ENCODE data around the gene CORO7. TPM values are rescaled to one million over a fixed set of nuclear protein-coding genes. Genes with fewer than 3 reads are reported as not detected.
"Not testable (repeated sequence)": the region's sequence is repeated elsewhere in the genome, so short reads cannot be mapped to it uniquely, and the experiment has no call there.

Gene CORO7
- polyA plus RNA-seq, 3 donors from 2014 or later = 37.6 to 112 (median 37.8) TPM

DNA sequence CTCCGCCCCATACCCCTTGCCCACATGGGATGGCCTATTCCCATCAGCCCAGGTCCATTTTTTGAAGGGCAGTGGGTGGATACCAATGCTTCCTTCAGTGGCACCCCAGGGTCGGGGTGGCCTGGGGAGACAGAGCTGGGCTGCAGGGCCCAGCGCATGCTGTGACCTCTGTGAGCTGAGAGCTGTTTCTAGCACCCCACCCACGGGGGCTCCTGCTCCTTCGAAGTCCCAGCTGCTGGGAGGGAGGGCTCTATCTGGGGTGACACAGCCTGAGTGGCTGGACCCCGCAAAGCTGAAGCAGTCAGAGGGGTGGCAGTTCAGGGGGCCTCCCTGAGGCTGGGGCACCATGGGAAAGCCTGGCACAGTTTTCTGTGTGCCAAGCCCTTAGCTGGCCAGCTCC lies 76.0 kb downstream of the CORO7 start:
- no peak overlapping the region for H3K4me3 Mint-ChIP-seq
- H3K4me1 Mint-ChIP-seq = peaks cover 9 to 14% of the 10 kb centered on the region in 2 donors
- no peaks in the 10 kb centered on the region for H3K9me3 Mint-ChIP-seq
- DNase-seq = no peak
- no peak overlapping the region for H3K27ac Mint-ChIP-seq
- H3K27me3 Mint-ChIP-seq (ENCODE audit: low read depth in 3 of 3) = peaks cover 0 to 2% (median 0%) of the 10 kb centered on the region in 3 donors
- H3K36me3 Mint-ChIP-seq = no peaks in the 10 kb centered on the region

DNA sequence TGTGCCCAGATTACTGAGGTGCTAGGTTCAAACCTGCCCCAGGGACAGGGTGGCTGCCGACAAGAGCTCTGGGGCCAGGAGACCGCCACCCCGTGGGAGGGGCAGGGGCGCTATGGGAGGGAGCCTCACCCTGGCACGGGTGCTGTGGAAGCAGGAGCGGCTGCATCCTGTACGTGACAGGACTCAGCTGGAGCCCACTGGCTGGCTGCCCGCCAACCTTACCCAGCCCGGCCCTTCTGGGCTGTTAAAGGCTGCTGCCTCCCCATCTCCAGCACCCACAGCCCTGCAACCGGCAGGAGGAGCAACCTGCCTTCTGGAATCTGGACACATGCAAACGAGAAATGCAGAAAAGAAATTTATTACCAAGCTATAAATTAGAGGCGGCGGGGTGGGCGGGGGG lies 76.5 kb downstream of the CORO7 start:
- no peak for DNase-seq
- no peaks in the 10 kb centered on the region for H3K36me3 Mint-ChIP-seq
- peaks cover 4 to 9% of the 10 kb centered on the region in 2 donors for H3K4me1 Mint-ChIP-seq
- H3K9me3 Mint-ChIP-seq = no peaks in the 10 kb centered on the region
- no peak overlapping the region for H3K27ac Mint-ChIP-seq
- H3K27me3 Mint-ChIP-seq (ENCODE audit: low read depth in 3 of 3) = peaks cover 0 to 2% (median 0%) of the 10 kb centered on the region in 3 donors
- no peak overlapping the region for H3K4me3 Mint-ChIP-seq

DNA sequence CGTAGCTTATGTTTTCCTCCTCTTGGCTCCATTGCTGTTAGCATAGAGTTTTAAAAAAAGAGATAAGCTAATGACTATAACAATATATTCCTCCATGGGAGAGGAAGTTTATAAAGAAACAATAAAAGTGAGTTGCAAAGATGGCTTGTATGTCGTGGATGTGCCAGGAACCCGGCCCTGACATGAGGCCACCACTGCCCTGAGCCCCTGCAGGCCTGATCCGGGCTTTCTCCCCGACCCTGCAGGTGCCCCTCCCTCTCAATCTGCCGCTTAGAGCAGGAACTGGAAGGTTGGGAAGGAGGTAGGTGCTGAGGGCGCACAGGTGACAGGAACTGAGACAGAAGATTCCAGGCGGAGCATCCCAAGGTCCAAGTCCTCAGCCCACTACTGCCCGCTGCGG lies 76.9 kb downstream of the CORO7 start:
- DNase-seq = no peak
- Mint-ChIP-seq H3K9me3 (no peaks in the 10 kb centered on the region), H3K4me3 (no peak overlapping the region), H3K27me3 (ENCODE audit: low read depth in 3 of 3) (peaks cover 0 to 2% (median 0%) of the 10 kb centered on the region in 3 donors), H3K27ac (no peak overlapping the region), H3K36me3 (no peaks in the 10 kb centered on the region), H3K4me1 (peaks cover 2 to 6% of the 10 kb centered on the region in 2 donors)

DNA sequence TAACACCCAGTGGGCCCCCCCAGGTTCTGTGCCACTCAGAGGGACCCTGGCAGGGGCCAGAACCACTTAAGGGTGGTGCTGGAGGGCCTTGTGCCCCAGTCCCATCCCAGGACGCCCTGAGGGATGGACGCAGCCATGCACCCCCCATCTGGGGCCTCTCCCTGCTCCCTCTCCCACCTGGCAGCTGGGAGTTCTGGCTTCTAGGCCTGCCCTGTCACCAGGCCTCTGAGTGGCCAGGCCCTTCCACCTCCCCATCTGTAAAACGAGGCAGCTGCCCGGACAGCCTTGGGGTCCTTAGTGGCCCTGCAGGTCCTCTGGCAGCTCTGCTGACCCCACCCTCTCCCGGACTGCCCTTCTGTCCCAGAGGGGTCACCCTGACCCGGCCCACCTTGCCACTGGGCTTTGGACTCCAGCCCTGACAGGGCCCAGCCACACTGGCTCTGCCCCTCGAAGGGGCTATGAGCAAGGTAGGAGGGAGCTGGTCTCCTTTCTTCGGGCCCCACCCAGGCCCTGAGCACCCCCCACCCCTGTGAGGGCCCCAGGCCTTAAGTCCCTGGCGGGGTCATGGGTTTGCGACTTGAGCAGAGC lies 77.6 kb downstream of the CORO7 start:
- Mint-ChIP-seq H3K27ac (no peak overlapping the region), H3K9me3 (no peaks in the 10 kb centered on the region)

DNA sequence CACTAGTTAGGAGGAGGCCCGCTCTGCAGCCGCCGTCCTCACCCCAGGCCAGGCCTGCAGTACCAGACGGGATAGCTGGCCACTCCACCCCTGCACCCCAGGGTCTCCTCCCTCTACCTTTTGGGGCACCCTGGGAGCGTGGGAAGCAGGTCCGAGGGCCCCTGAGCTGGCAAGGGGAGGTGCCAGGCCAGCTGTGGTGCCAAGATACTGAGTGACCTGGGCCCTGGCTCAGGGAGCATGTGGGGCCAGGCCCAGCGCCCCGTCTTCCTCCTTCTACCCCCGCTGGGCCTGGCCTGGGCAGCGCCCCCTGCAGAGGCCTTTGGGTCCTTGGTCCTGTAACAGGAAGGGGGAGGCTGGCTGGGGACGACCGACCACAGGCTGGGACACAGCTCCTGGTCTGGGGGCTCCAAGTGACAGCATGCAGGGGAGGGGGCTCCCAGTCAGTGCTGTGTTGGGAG lies 78.2 kb downstream of the CORO7 start:
- Mint-ChIP-seq H3K27me3 (ENCODE audit: low read depth in 3 of 3) (peaks cover 0 to 2% (median 0%) of the 10 kb centered on the region in 3 donors), H3K27ac (no peak overlapping the region), H3K4me3 (no peak overlapping the region), H3K4me1 (no peaks in the 10 kb centered on the region), H3K9me3 (no peaks in the 10 kb centered on the region), H3K36me3 (no peaks in the 10 kb centered on the region)
- DNase-seq = no peak

More for the DNA sequence above, 77.6 kb downstream of the CORO7 start:
- peaks cover 0 to 2% (median 0%) of the 10 kb centered on the region in 3 donors for H3K27me3 Mint-ChIP-seq (ENCODE audit: low read depth in 3 of 3)
- H3K4me3 Mint-ChIP-seq = no peak overlapping the region
- no peak for DNase-seq
- no peaks in the 10 kb centered on the region for H3K36me3 Mint-ChIP-seq
- H3K4me1 Mint-ChIP-seq = peaks cover 2 to 5% of the 10 kb centered on the region in 2 donors

DNA sequence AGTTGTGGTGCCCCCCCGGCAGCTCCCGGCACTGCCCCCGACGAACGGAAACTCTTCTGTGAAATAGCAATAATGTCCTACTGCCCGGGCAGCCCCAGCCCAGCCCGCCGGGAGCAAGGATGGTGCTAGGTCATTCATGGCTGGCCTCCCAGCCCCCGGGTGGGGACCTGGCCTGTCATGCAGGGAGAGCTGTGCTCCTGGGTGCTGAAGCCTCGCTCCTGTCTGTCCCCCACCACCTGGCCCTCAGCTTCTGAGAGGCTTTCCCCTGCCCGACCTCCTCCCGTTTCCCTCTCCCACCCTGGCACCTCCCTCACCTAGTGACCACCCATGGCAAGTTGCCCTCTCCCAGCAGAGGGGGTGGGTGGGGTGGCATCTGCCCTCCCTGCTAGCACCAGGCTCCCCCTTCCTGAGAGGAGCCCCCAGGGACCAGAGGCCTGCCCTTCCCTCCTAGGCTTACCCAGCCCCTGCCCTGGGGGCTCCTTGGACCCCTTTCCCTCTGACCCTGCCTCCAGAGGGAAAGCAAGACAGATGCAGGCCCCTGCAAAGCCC lies 78.8 kb downstream of the CORO7 start:
- DNase-seq = no peak
- Mint-ChIP-seq H3K4me3 (no peak overlapping the region), H3K27me3 (ENCODE audit: low read depth in 3 of 3) (peaks cover 0 to 2% (median 0%) of the 10 kb centered on the region in 3 donors), H3K9me3 (no peaks in the 10 kb centered on the region), H3K27ac (no peak overlapping the region), H3K4me1 (no peaks in the 10 kb centered on the region), H3K36me3 (no peaks in the 10 kb centered on the region)

DNA sequence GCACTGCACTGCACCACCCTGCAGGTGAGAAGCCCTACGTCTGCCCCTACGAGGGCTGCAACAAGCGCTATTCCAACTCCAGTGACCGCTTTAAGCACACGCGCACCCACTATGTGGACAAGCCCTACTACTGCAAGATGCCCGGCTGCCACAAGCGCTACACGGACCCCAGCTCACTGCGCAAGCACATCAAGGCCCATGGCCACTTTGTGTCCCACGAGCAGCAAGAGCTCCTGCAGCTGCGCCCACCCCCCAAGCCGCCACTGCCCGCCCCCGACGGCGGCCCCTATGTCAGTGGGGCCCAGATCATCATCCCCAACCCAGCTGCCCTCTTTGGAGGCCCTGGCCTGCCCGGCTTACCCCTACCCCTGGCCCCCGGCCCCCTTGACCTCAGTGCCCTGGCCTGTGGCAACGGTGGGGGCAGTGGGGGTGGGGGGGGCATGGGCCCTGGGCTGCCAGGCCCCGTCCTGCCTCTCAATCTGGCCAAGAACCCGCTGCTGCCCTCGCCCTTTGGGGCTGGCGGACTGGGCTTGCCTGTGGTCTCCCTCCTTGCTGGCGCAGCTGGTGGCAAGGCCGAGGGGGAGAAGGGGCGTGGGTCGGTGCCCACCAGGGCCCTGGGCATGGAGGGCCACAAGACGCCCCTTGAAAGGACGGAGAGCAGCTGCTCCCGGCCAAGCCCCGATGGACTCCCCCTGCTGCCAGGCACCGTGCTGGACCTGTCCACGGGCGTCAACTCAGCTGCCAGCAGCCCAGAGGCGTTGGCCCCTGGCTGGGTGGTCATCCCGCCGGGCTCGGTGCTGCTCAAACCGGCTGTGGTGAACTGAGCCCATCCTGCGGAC lies 79.5 kb downstream of the CORO7 start:
- no peak for DNase-seq
- no peaks in the 10 kb centered on the region for H3K4me1 Mint-ChIP-seq
- no peak overlapping the region for H3K27ac Mint-ChIP-seq
- no peaks in the 10 kb centered on the region for H3K9me3 Mint-ChIP-seq
- H3K4me3 Mint-ChIP-seq = no peak overlapping the region
- peaks cover 0 to 2% (median 0%) of the 10 kb centered on the region in 3 donors for H3K27me3 Mint-ChIP-seq (ENCODE audit: low read depth in 3 of 3)
- H3K36me3 Mint-ChIP-seq = no peaks in the 10 kb centered on the region

DNA sequence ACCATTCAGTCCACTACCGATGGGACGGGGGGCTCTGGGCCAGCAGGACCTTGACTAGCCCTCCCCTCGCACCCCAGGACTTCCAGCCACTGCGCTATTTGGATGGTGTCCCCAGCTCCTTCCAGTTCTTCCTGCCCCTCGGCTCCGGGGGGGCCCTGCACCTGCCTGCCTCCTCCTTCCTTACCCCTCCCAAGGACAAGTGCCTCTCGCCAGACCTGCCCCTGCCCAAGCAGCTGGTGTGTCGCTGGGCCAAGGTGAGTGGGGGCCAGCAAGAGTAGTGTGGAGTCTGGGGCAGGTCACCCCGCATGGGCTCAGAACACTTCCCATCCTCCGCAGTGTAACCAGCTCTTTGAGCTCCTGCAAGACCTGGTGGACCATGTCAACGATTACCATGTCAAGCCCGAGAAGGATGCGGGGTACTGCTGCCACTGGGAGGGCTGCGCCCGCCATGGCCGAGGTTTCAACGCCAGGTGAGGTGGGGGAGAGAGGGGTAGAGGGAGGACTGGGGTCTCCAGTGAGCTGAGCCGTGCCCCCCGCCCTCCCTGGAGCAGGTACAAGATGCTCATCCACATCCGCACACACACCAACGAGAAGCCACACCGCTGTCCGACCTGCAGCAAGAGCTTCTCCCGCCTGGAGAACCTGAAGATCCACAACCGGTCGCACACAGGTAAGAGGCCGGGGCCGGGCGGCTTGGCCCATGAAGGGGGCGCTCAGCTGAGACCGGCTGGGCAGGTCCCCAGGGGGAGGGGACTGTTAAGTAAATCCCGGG lies 81.5 kb downstream of the CORO7 start:
- H3K9me3 Mint-ChIP-seq = no peaks in the 10 kb centered on the region
- H3K36me3 Mint-ChIP-seq = no peaks in the 10 kb centered on the region
- no peak for DNase-seq
- no peak overlapping the region for H3K4me3 Mint-ChIP-seq
- peaks cover 0 to 2% (median 0%) of the 10 kb centered on the region in 3 donors for H3K27me3 Mint-ChIP-seq (ENCODE audit: low read depth in 3 of 3)
- H3K4me1 Mint-ChIP-seq = no peaks in the 10 kb centered on the region
- no peak overlapping the region for H3K27ac Mint-ChIP-seq

DNA sequence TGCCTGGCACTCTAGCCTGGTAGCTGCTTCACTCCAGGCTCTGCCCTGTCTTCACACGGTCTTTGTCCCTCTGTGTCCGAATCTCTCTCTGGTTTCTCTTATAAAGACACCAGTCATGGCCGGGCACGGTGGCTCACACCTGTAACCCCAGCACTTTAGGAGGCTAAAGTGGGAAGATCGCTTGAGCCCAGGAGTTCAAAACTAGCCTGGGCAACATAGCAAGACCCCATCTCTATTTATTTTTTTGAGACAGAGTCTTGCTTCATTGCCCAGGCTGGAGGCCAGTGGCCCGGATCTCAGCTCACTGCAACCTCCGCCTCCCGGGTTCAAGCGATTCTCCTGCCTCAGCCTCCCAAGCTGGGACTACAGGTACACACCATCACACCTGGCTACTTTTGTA lies 82.7 kb downstream of the CORO7 start:
- not testable (repeated sequence) for DNase-seq; H3K4me1 Mint-ChIP-seq; H3K27me3 Mint-ChIP-seq (ENCODE audit: low read depth in 3 of 3); H3K9me3 Mint-ChIP-seq; H3K36me3 Mint-ChIP-seq; H3K4me3 Mint-ChIP-seq
- peak overlapping the region in 1 of 6 donors; percentile 56 for H3K27ac Mint-ChIP-seq

DNA sequence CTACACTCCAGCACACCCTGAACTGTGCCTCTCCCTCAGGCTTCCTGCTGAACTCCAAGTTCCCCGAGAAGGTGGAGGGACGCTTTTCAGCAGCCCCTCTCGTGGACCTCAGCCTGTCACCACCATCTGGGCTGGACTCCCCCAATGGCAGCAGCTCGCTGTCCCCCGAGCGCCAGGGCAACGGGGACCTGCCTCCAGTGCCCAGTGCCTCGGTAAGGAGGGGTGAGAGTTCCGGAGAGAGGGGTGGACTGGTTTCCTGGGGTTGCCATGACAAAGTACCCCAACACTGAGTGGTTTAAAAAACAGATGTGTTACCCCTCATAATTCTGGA lies 83.1 kb downstream of the CORO7 start:
- H3K36me3 Mint-ChIP-seq = no peaks in the 10 kb centered on the region
- H3K4me3 Mint-ChIP-seq = no peak overlapping the region

DNA sequence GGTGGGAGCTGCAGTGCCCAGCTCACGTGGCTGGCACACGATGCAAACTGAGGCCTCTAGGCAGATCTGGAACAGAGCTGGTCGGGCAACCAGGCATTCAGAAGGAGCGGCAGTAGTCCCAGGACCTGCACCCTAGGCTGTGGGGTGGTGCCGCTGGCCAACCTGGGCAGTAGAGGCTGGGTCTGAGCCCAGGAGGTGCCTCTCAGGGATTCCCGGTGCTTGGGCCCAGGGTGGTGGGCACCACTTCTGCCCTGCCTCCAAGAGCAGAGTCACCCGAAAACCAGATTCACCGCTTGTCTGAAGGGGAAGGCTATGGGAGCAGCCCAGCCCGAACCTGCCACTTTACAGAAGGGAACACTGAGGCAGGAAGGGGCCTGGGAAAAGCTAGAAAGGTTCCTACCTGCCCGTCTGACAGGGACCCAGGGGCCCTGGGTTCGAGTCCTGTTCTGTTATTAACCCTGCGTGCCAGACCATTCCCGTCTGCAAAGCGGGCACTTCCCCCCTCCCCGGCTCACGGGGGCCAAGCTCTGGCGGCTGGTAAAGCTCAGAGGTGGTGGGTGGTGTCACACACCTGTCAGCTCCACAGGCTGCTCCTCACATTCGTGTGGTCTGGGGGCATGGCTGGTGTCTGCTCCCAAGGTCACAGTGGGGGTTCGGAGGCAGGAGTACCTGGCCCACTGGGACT lies 83.6 kb downstream of the CORO7 start:
- Mint-ChIP-seq H3K4me3 (no peak overlapping the region), H3K27me3 (ENCODE audit: low read depth in 3 of 3) (no peaks in the 10 kb centered on the region), H3K9me3 (no peaks in the 10 kb centered on the region), H3K4me1 (peaks cover 0 to 4% of the 10 kb centered on the region in 2 donors), H3K27ac (no peak overlapping the region), H3K36me3 (no peaks in the 10 kb centered on the region)
- no peak for DNase-seq

More for the DNA sequence above, 83.1 kb downstream of the CORO7 start:
- H3K27ac Mint-ChIP-seq = no peak overlapping the region
- H3K9me3 Mint-ChIP-seq = no peaks in the 10 kb centered on the region
- H3K4me1 Mint-ChIP-seq = peaks cover 0 to 4% of the 10 kb centered on the region in 2 donors
- DNase-seq = no peak
- H3K27me3 Mint-ChIP-seq (ENCODE audit: low read depth in 3 of 3) = no peaks in the 10 kb centered on the region

DNA sequence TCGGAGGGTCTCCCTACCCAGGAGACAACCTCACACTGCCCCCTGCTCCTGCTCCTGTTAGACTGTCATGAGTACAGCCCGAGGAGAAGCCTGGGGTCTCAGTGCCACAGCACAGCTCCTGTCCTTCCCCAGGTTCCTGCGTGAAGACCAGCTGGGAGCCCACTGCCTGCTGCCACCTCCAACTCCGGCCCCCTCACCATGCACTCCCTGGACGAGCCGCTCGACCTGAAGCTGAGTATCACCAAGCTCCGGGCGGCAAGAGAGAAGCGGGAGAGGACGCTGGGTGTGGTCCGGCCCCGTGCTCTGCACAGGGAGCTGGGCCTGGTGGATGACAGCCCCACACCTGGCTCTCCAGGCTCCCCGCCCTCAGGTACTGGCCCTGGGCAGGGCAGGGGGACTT lies 84.3 kb downstream of the CORO7 start:
- no peaks in the 10 kb centered on the region for H3K27me3 Mint-ChIP-seq (ENCODE audit: low read depth in 3 of 3)
- DNase-seq = no peak
- no peaks in the 10 kb centered on the region for H3K9me3 Mint-ChIP-seq
- H3K4me3 Mint-ChIP-seq = no peak overlapping the region
- H3K4me1 Mint-ChIP-seq = peaks cover 0 to 4% of the 10 kb centered on the region in 2 donors
- H3K36me3 Mint-ChIP-seq = no peaks in the 10 kb centered on the region
- no peak overlapping the region for H3K27ac Mint-ChIP-seq

DNA sequence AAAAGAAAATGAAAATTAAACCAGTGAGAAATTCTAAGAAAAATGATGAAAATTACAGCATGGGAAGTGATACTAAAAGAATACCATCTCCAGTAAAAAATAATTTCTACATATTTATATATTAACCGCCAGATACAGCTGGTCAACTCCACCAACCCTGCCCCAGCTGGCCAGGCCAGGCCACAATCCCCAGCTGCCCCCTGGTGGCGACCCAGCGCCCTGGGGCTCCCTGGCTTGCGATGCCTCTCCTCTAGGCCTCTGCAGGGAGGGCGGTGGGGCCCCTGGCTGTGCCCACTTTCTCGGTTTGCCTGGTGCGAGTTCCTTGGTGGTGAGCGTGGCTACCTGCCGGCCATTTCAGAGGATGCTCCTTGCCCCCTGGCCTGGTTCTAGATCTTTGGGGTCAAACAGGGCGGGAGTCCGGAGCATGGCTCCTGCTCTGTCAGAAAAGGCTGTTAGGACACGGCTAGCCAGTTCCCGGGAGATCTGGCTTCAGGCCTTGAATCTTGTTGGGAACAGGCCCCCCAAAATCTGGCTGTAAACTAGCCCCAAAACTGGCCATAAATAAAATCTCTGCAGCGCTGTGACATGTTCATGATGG lies 86.0 kb downstream of the CORO7 start:
- Mint-ChIP-seq H3K4me1 (peaks cover 0 to 4% of the 10 kb centered on the region in 2 donors), H3K36me3 (no peaks in the 10 kb centered on the region), H3K27me3 (ENCODE audit: low read depth in 3 of 3) (peaks cover 0 to 2% (median 1%) of the 10 kb centered on the region in 3 donors), H3K9me3 (no peaks in the 10 kb centered on the region), H3K27ac (no peak overlapping the region), H3K4me3 (no peak overlapping the region)
- peak; percentile 66 to 72 (median 69) for DNase-seq
